Peyer's patch (tissue), 4 donors: ENCODE results near the gene SUPT20H.
A peak's percentile ranks its signal among the peaks of the same experiment; 100 is the strongest.

Experiments
- CTCF ChIP-seq, 6 experiments: fragments of 450-650 bp in 4 of 6; fragments of 200-600 bp in 2 of 6; sonication (generic) in 1 of 6; IDR thresholded peaks; one replicate each; pipeline ENCODE4 v1.5.1; 2017 to 2019; ENCODE audit warnings: antibody characterized with exemption in 6 of 6, mild to moderate bottlenecking in 3 of 6, moderate library complexity in 1 of 6
- POLR2A ChIP-seq, 2 donors: fragments of 450-650 bp; IDR thresholded peaks; one replicate each; pipeline ENCODE4 v1.5.1; 2017; ENCODE audit warnings: antibody characterized with exemption in 2 of 2, mild to moderate bottlenecking in 2 of 2, moderate library complexity in 2 of 2

- TF ChIP-seq POLR2A (IDR thresholded peaks at IDR 0.05), result no peak
- peak in 4 of 6 experiments; percentile 31 to 54 (median 49) for TF ChIP-seq CTCF (IDR thresholded peaks at IDR 0.05)
These were observed 78.2 kb downstream of the SUPT20H start for GRCh38 chr13:36981156-36981743.
